ENCODE data around the gene DCLK1.

DNA sequence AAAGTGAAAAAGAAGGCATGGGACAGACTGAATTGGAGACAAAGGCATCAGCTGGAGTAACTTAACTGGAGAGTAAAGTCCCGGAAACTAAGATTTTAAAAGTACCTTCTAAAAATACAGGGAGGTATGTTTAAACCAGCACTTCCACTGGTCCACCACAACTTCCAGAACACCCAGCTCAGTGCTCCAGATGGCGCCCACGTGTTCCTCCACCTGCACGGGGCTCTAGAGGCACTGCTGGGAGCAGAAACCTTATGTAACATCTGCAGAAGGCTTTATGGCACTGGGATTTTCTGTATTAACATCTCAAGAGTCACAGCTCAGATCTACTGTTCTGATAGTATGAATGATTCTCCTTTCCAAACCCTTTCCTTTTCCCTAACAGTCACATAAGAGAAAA, 252.1 kb downstream of the DCLK1 start:
- TF ChIP-seq POLR2A (IDR thresholded peaks at IDR 0.05) (no peak), POLR2AphosphoS5 (IDR thresholded peaks at IDR 0.05) (no peak)
- TF ChIP-seq, protein P1, sequence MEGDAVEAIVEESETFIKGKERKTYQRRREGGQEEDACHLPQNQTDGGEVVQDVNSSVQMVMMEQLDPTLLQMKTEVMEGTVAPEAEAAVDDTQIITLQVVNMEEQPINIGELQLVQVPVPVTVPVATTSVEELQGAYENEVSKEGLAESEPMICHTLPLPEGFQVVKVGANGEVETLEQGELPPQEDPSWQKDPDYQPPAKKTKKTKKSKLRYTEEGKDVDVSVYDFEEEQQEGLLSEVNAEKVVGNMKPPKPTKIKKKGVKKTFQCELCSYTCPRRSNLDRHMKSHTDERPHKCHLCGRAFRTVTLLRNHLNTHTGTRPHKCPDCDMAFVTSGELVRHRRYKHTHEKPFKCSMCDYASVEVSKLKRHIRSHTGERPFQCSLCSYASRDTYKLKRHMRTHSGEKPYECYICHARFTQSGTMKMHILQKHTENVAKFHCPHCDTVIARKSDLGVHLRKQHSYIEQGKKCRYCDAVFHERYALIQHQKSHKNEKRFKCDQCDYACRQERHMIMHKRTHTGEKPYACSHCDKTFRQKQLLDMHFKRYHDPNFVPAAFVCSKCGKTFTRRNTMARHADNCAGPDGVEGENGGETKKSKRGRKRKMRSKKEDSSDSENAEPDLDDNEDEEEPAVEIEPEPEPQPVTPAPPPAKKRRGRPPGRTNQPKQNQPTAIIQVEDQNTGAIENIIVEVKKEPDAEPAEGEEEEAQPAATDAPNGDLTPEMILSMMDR (IDR thresholded peaks at IDR 0.05) = no peak

All from prostate gland (tissue), 2 donors.